Measurements from ENCODE around the gene SLC38A8.

DNA sequence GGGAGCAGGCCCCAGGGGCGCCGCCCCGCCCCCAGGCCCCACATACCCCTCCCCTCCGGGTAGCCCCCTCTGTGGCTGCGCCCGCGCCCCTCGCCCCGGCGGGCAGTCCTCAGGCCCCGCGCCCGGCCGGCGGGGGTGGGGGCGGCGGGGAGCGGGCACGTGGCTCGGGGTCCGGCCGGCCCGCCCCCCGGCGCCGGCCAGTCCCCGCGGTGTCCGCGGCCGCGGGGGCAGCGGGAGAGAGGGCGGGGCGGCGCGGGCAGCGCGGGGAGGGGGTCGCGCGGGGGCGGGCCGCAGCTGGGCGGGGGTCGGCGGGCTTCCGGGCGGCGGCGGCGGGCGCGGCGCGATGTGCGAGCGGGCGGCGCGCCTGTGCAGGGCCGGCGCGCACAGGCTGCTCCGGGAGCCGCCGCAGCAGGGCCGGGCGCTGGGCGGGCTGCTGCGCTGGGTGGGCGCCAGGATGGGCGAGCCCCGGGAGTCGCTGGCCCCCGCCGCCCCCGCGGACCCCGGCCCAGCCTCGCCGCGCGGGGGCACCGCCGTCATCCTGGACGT is 74.2 kb downstream of the SLC38A8 start:
- no peak for TF ChIP-seq POLR2A (IDR thresholded peaks at IDR 0.05)
- no peak for TF ChIP-seq CTCF (IDR thresholded peaks at IDR 0.05)
- no peak for TF ChIP-seq POLR2AphosphoS5 (IDR thresholded peaks at IDR 0.05)
